GM21737 (cell line): ENCODE results near the gene FMN1.

Source experiments
- ATAC-seq: cut with Tn5 transposase; IDR thresholded peaks from one replicate; pipeline ENCODE4 v1.9.1; 2021; ENCODE audit warnings: mild to moderate bottlenecking, moderate library complexity; ENCODE audit not compliant: unreplicated experiment

FMN1 gene

GRCh38 chr15:33200444-33200843, 5.9 kb upstream of the FMN1 start:
- ATAC-seq = no peak

GRCh38 chr15:33198541-33198940, 4.0 kb upstream of the FMN1 start:
- no peak for ATAC-seq

GRCh38 chr15:33197636-33198035, 3.1 kb upstream of the FMN1 start:
- no peak for ATAC-seq

- no peak for ATAC-seq
These were observed 277 bp downstream of the FMN1 start for GRCh38 chr15:33194237-33194636.

- no peak for ATAC-seq
These were observed 2.9 kb downstream of the FMN1 start for GRCh38 chr15:33191591-33191990.

GRCh38 chr15:33190539-33190938, 4.0 kb downstream of the FMN1 start:
- no peak for ATAC-seq

- no peak for ATAC-seq
These were observed 5.8 kb downstream of the FMN1 start for GRCh38 chr15:33188641-33189257.

GRCh38 chr15:33188159-33188558, 6.4 kb downstream of the FMN1 start:
- no peak for ATAC-seq

- ATAC-seq = no peak
These were observed 11.2 kb downstream of the FMN1 start for GRCh38 chr15:33183334-33183733.

GRCh38 chr15:33182926-33183325, 11.6 kb downstream of the FMN1 start:
- ATAC-seq = no peak

GRCh38 chr15:33182278-33182905, 12.1 kb downstream of the FMN1 start:
- ATAC-seq = no peak

- no peak for ATAC-seq
These were observed 14.6 kb downstream of the FMN1 start for GRCh38 chr15:33179874-33180273.

- no peak for ATAC-seq
These were observed 23.3 kb downstream of the FMN1 start for GRCh38 chr15:33171202-33171601.

GRCh38 chr15:33169625-33170024, 24.9 kb downstream of the FMN1 start:
- ATAC-seq = no peak

GRCh38 chr15:33168444-33168843, 26.1 kb downstream of the FMN1 start:
- ATAC-seq = no peak

- ATAC-seq = no peak
These were observed 30.7 kb downstream of the FMN1 start for GRCh38 chr15:33163816-33164215.

- ATAC-seq = no peak
These were observed 33.3 kb downstream of the FMN1 start for GRCh38 chr15:33161209-33161608.

- ATAC-seq = no peak
These were observed 33.8 kb downstream of the FMN1 start for GRCh38 chr15:33160581-33161165.

GRCh38 chr15:33159726-33160453, 34.6 kb downstream of the FMN1 start:
- ATAC-seq = no peak

GRCh38 chr15:33158366-33158765, 36.1 kb downstream of the FMN1 start:
- ATAC-seq = no peak

GRCh38 chr15:33157371-33158037, 37.0 kb downstream of the FMN1 start:
- ATAC-seq = no peak
